A172 (cell line): ENCODE results near the gene ZNF423. TPM values are rescaled to one million over a fixed set of nuclear protein-coding genes. Genes with fewer than 3 reads are reported as not detected.

Source experiments
- DNase-seq: peaks from one replicate; pipeline ENCODE4 v3.0.0-alpha.2; 2015; ENCODE audit warnings: low spot score
- total RNA-seq: library from RNA; depleted of rRNA; stranded (reverse); fragments of >200 nt; shearing (Covaris generic); gene quantifications from 2 replicates; pipeline ENCODE4 v1.2.3, GENCODE V29; 2014

The ZNF423 gene
- total RNA-seq, 1 experiment from 2014 or later, result not detected

- DNase-seq, result peak; percentile 8
These were observed 101.2 kb downstream of the ZNF423 start for GRCh38 chr16:49754495-49755312.

- DNase-seq, result no peak
These were observed 105.4 kb downstream of the ZNF423 start for GRCh38 chr16:49750341-49751000.

- DNase-seq, result no peak
These were observed 106.1 kb downstream of the ZNF423 start for GRCh38 chr16:49749816-49750215.

- DNase-seq, result peak; percentile 46
These were observed 107.6 kb downstream of the ZNF423 start for GRCh38 chr16:49748322-49748721.

- no peak for DNase-seq
These were observed 108.3 kb downstream of the ZNF423 start for GRCh38 chr16:49747654-49748053.

- no peak for DNase-seq
These were observed 109.4 kb downstream of the ZNF423 start for GRCh38 chr16:49746545-49746944.

DNA sequence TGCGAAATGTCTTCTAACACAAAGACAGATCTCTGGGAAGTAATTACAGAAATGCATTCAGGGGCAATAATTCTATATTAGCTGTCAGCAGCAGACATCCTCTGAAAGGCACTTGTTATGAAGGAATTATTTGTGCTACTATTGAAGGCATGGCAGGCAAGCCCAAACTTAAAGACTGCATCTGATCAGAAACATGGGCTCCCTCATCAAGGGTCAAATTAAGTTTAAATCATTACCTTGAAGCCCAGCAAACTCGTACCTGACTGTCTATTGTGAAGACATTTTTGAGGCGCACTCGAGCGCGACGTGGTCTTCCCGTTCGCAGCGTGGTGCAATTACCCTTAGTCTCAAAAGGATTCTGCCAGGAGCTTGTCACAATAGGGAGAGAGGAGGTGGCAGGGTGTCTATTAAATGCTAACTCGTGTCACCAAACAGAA lies 110.6 kb downstream of the ZNF423 start:
- no peak for DNase-seq

GRCh38 chr16:49744244-49745220 lies 111.4 kb downstream of the ZNF423 start:
- DNase-seq, result no peak

GRCh38 chr16:49743658-49744057 lies 112.3 kb downstream of the ZNF423 start:
- no peak for DNase-seq

DNA sequence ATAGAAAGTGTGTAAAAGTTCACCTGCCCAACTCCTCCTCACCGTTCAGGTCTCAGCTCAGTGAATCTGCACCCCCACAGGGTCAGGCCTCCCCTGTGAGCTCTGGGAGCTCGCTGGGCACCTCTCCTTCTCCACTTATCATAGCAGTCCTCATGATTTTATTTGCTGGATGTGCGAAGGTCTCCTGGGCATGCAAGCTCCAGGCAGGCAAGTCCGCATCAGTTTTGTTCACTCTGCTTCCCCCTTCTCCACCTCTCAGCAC lies 112.8 kb downstream of the ZNF423 start:
- DNase-seq, result no peak

DNA sequence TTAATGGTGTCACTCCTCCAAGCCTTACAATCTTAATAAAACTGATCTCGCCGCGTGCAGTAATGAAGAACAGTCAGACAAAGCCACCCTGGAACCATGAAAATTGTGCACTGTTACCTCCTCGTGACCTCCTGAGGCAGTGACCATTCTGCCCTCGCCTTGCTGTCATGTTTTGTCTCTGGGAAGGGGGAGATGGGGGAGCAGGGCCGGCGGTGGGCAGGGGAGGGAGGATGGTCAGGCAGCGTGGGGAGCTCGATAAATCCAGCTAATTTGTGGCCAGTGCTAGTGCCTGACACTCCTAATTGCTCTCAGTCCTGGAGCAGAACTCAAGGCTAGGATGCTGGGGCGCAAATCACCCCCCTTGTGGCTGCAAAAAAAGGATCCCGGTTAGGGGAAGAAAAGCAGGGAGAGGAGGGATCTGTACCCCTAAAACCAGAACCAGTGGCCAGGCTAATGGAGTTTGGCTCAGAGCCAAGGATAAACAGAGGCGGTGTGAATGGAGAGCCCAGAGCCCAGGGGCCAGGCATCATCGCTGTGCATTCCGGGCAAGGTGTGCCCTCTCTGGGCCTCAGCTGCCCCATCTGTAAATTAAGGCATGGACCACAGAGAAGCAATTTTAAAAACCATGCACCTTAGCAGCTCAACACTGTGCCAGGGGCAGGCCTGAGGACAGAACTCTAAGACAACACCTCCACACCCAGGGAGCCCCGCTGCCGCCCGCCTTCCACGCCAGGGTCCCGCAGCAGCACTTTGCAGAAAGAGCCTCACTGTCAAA lies 113.3 kb downstream of the ZNF423 start:
- DNase-seq, result no peak

DNA sequence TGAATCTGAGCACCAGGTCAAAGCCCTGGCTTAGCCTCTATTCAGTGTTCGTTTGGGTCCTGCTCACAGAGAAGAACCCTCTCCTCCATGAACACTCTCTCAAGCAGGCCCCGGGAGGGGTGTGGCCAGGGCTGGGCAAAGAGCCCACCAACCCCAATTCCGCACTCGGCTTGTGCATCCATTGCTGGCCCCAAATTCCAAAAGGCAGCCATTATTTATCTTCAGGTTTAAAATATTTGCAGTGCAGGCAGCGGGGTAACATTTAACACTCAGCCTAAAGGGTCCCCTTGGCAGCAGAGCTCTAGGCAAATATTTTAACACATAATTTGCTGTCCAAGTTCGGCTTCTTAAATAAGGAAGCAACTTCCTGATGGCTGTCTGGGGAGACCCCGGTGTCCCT lies 115.7 kb downstream of the ZNF423 start:
- no peak for DNase-seq

DNA sequence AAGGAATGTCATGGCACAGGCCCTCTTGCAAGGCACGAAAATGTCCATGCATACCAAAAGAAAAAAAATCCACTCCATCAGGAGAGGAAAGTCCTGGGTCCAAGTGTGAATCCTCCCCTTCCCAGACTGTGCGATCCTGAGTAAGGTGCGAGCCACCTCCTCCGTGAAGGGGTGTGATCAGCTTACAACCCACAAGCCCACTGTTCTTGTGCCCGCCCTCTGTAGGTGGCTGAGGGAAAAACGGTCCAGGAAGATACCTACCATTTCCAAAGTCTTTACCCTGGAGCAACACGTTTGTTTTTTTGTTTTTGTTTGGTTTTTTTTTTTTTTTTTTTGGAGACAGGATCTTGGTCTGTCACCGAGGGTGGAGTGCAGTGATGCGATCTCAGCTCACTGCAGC lies 116.5 kb downstream of the ZNF423 start:
- no peak for DNase-seq

DNA sequence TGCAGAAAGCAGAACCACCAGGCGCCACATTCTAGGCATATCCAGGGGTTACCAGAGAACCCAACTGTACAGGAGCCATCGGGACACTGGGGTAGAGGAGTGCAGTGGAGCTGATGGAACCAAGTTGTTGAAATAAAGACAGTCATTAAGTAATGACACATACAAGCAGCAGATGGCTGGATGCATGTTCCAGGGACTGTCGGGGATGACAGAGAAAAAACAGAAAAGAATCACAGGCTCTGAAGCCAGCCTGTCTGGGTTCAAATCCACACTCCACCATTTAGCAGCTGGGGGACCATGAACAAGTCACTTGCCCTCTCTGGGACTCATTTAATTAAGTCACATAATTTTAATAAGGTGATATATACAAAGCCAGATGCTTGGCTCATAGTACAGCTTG lies 117.1 kb downstream of the ZNF423 start:
- no peak for DNase-seq

DNA sequence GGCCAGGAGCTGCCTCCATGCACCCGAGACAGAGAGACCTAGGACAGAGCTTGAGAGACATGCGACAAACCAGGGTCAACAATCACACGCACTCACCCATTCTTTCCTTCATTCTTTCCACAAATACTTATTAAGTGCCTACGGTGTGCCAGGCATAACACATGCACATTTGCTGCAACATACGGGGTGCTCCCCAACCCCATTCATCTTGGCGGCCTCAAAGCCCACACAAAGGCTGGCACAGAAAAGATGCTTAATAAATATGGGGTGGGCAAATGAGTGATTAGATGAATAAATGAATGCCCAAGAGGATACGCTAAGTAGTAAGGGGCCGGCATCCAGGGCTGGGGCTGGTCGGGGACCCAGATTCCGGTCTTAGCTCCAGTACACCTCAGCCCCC lies 117.9 kb downstream of the ZNF423 start:
- DNase-seq, result no peak

DNA sequence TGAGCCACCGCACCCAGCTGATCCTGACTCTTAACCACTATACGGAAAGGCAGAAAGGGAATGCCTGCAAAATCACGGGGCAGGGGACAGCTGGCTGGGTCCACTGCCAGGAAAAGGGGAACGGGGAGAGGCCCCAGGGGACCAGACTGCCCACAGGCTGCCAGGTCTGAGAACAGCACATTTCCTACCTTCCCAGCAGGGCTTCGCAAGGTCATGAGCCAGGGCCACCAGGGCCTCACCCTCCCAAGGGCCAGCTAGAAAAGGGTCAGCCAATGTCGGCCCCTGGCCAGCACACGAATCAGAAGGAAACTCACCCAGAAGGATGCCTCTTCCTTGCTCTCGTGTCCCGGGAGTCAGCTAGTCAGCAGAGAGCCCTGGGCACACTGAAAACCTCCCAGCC lies 118.4 kb downstream of the ZNF423 start:
- DNase-seq, result no peak

GRCh38 chr16:49734331-49734730 lies 121.6 kb downstream of the ZNF423 start:
- DNase-seq, result no peak

GRCh38 chr16:49733313-49734009 lies 122.5 kb downstream of the ZNF423 start:
- DNase-seq, result peak; percentile 19

DNA sequence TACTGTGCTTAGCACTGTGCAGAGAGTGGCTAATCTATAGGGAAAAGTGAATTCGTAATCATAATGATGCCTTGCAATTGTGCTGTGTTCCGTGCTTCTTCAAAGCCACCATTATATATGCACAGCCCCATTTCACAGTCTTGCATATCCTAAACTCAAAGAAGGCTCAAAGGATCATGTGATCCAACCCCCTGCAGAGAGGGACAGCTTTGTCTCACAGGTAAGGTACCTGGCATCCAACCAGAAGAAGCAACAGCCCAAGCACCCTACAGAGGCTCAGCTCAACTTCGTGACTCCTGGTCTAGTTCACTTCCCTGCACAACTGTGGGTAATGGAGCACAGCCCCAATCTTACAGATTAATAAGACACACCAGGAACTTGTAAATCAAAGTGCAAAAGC lies 124.0 kb downstream of the ZNF423 start:
- DNase-seq, result no peak

- no peak for DNase-seq
These were observed 125.1 kb downstream of the ZNF423 start for GRCh38 chr16:49730772-49731171.

DNA sequence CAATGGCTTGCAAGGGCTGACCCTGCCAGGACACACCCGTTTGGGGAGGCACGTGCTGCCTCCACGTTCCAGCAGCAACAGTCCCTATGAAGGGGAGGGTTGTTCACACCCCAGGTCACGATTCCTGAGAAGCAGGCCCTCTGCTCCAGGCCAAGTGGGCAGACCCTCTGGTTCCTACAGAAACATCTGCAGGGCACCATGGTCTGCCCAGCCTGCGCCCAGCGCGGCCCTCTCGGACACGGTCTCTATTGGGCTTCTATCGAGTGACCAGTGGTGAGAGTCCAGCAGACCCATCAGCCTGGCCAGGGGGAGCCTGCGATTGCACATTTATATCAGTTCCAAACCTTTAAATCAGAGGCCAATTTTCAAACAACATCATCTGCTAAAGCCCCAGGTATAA lies 128.3 kb downstream of the ZNF423 start:
- no peak for DNase-seq
